GM23338 (cell line): ENCODE data around the gene ELOB. TPM values are rescaled to one million over a fixed set of nuclear protein-coding genes. Genes with fewer than 3 reads are reported as not detected.

Experiments
- ATAC-seq: fragments of 200-7000 bp; cut with Tn5 transposase; 3 replicates; pipeline ENCODE4 v1.9.1; 2020
- DNase-seq: peaks from one replicate; pipeline ENCODE4 v3.0.0-alpha.2; 2015; ENCODE audit warnings: low spot score
- H2AFZ ChIP-seq: fragments of 200-600 bp; sonication (generic); 2 replicates; pipeline ENCODE4 v1.8.0; 2016; ENCODE audit warnings: antibody characterized with exemption, mild to moderate bottlenecking, moderate library complexity
- H3F3A ChIP-seq: fragments of 200-600 bp; sonication (generic); replicated peaks from 2 replicates; pipeline ENCODE4 v1.8.0; 2017; ENCODE audit warnings: antibody characterized with exemption, mixed run types, low read depth
- H3K27ac ChIP-seq: fragments of 200-600 bp; sonication (generic); 2 replicates; pipeline ENCODE4 v1.6.1; 2016; ENCODE audit warnings: low read depth
- H3K27me3 ChIP-seq: fragments of 200-600 bp; sonication (generic); 2 replicates; pipeline ENCODE4 v1.8.0; 2016; ENCODE audit warnings: mild to moderate bottlenecking, mixed run types, moderate library complexity; ENCODE audit not compliant: insufficient read depth
- H3K36me3 ChIP-seq: fragments of 200-600 bp; sonication (generic); 2 replicates; pipeline ENCODE4 v1.8.0; 2016; ENCODE audit warnings: mild to moderate bottlenecking; ENCODE audit not compliant: insufficient read depth
- H3K4me1 ChIP-seq: fragments of 200-600 bp; sonication (generic); 2 replicates; pipeline ENCODE4 v1.8.0; 2016; ENCODE audit warnings: mild to moderate bottlenecking, moderate library complexity; ENCODE audit not compliant: insufficient read depth
- H3K4me2 ChIP-seq: fragments of 200-600 bp; sonication (generic); 2 replicates; pipeline ENCODE4 v1.7.1; 2017; ENCODE audit warnings: mixed run types
- H3K4me3 ChIP-seq: fragments of 200-600 bp; sonication (generic); 2 replicates; pipeline ENCODE4 v1.6.1; 2016; ENCODE audit warnings: mixed run types
- H3K79me2 ChIP-seq: fragments of 200-600 bp; sonication (generic); replicated peaks from 2 replicates; pipeline ENCODE4 v1.8.0; 2017; ENCODE audit warnings: mild to moderate bottlenecking; ENCODE audit not compliant: insufficient read depth
- H3K9me2 ChIP-seq: fragments of 200-600 bp; sonication (generic); 2 replicates; pipeline ENCODE4 v1.8.0; 2017; ENCODE audit not compliant: insufficient read depth
- H4K20me1 ChIP-seq: fragments of 200-600 bp; sonication (generic); replicated peaks from 2 replicates; pipeline ENCODE4 v1.8.0; 2017; ENCODE audit warnings: mild to moderate bottlenecking; ENCODE audit not compliant: insufficient read depth
- H3K27ac Mint-ChIP-seq: 2 replicates; pipeline ENCODE4 v1.8.0; 2020; ENCODE audit warnings: inconsistent platforms, mild to moderate bottlenecking, moderate library complexity, mixed read lengths
- H3K27me3 Mint-ChIP-seq: 3 replicates; pipeline ENCODE4 v1.8.0; 2022; ENCODE audit warnings: low read depth, mild to moderate bottlenecking, moderate library complexity, mixed read lengths, inconsistent platforms; ENCODE audit not compliant: insufficient read depth, poor library complexity
- H3K36me3 Mint-ChIP-seq: 3 replicates; pipeline ENCODE4 v1.8.0; 2021; ENCODE audit warnings: low read depth, mild to moderate bottlenecking, inconsistent platforms, moderate library complexity, mixed read lengths
- H3K4me1 Mint-ChIP-seq: 3 replicates; pipeline ENCODE4 v1.8.0; 2020; ENCODE audit warnings: mild to moderate bottlenecking, inconsistent platforms, mixed read lengths
- H3K4me3 Mint-ChIP-seq: 3 replicates; pipeline ENCODE4 v1.8.0; 2021; ENCODE audit warnings: moderate library complexity, mild to moderate bottlenecking, inconsistent platforms, mixed read lengths
- H3K9me3 Mint-ChIP-seq: 3 replicates; pipeline ENCODE4 v1.8.0; 2020; ENCODE audit warnings: moderate library complexity, mild to moderate bottlenecking, inconsistent platforms, mixed read lengths
- CREB1 ChIP-seq: fragments of 250-450 bp; sonication (Bioruptor Pico); IDR thresholded peaks from 2 replicates; pipeline ENCODE4 v1.5.0; 2020; ENCODE audit warnings: low read depth, mild to moderate bottlenecking, moderate library complexity
- CTCF ChIP-seq, 2 experiments: fragments of 200-600 bp in 1 of 2; sonication (generic) in 1 of 2; conservative IDR thresholded peaks; 2 replicates each; pipeline versions ENCODE4 v1.5.1 to v1.6.1; 2016 to 2017; ENCODE audit warnings: antibody characterized with exemption in 2 of 2, low read depth in 2 of 2, mild to moderate bottlenecking in 2 of 2, moderate library complexity in 1 of 2
- EZH2 ChIP-seq: fragments of 200-600 bp; sonication (generic); IDR thresholded peaks from one replicate; pipeline ENCODE4 v1.8.0; 2017; ENCODE audit warnings: antibody characterized with exemption, mild to moderate bottlenecking, low read depth; ENCODE audit not compliant: unreplicated experiment
- EZH2phosphoT487 ChIP-seq: fragments of 200-600 bp; sonication (generic); IDR thresholded peaks from one replicate; pipeline ENCODE4 v1.8.1; 2018; ENCODE audit warnings: antibody characterized with exemption; ENCODE audit not compliant: unreplicated experiment
- JUNB ChIP-seq: IDR thresholded peaks from one replicate; pipeline ENCODE4 v1.6.1; 2016; ENCODE audit warnings: antibody characterized with exemption; ENCODE audit not compliant: unreplicated experiment
- NANOG ChIP-seq: IDR thresholded peaks from 2 replicates; pipeline ENCODE4 v1.6.1; 2016; ENCODE audit warnings: antibody characterized with exemption, borderline replicate concordance
- POLR2AphosphoS5 ChIP-seq: IDR thresholded peaks from 2 replicates; pipeline ENCODE4 v1.6.1; 2016; ENCODE audit warnings: antibody characterized with exemption, low read depth
- REST ChIP-seq: IDR thresholded peaks from one replicate; pipeline ENCODE4 v1.6.1; 2018; ENCODE audit warnings: antibody characterized with exemption; ENCODE audit not compliant: unreplicated experiment
- STAT1 ChIP-seq: IDR thresholded peaks from one replicate; pipeline ENCODE4 v1.6.1; 2016; ENCODE audit warnings: antibody characterized with exemption; ENCODE audit not compliant: unreplicated experiment
- ZNF114 ChIP-seq: fragments of 250-450 bp; sonication (Bioruptor Pico); IDR thresholded peaks from 2 replicates; pipeline ENCODE4 v1.5.0; 2020; ENCODE audit warnings: mild to moderate bottlenecking, moderate library complexity
- ZNF331 ChIP-seq: fragments of 250-450 bp; sonication (Bioruptor Pico); IDR thresholded peaks from 2 replicates; pipeline ENCODE4 v1.5.0; 2020; ENCODE audit warnings: low read depth, mild to moderate bottlenecking, moderate library complexity
- ZNF462 ChIP-seq: fragments of 250-450 bp; sonication (Bioruptor Pico); IDR thresholded peaks from 2 replicates; pipeline ENCODE4 v1.5.0; 2020; ENCODE audit warnings: mild to moderate bottlenecking, moderate library complexity
- polyA plus RNA-seq: library from polyadenylated mRNA; unstranded; fragments of >200 nt; fragmentation: Nextera tagmentation; extraction: Ambion mirVana; gene quantifications from 2 replicates; pipeline ENCODE4 v1.2.1, GENCODE V29; 2016
- total RNA-seq: library from RNA; depleted of rRNA; stranded (reverse); fragments of >200 nt; shearing (Covaris generic); gene quantifications from 2 replicates; pipeline ENCODE4 v1.2.3, GENCODE V29; 2014
- TF ChIP-seq, protein P1 (sequence below): IDR thresholded peaks from 2 replicates; pipeline ENCODE4 v1.6.1; 2016; ENCODE audit warnings: antibody characterized with exemption

Gene ELOB
- total and polyA plus RNA-seq, 2 experiments from 2014 or later, result 278 to 756 TPM

DNA sequence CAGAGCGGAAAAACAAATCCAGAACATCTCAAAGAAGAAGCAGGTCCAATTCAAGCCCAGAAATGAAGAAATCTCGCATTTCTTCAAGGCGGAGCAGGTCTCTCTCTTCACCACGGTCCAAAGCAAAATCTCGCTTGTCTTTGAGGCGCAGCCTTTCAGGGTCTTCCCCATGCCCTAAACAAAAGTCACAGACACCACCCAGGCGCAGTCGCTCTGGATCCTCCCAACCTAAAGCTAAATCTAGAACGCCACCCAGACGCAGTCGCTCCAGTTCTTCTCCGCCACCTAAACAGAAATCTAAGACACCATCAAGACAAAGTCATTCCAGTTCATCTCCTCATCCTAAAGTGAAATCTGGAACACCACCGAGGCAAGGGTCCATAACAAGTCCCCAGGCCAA lies 14.4 kb downstream of the ELOB start:
- Mint-ChIP-seq H3K27ac (no peak overlapping the region), H3K4me1 (peaks cover 4% of the 10 kb centered on the region), H3K9me3 (peaks cover 59% of the 10 kb centered on the region), H3K4me3 (no peak overlapping the region; the same call in 2 of the 3 replicates), H3K27me3 (peaks cover 50% of the 10 kb centered on the region), H3K36me3 (peaks cover 100% of the 10 kb centered on the region)
- no peak overlapping the region for H3K4me2 ChIP-seq
- H3F3A ChIP-seq, result peaks cover 74% of the 10 kb centered on the region
- DNase-seq (no peak), ATAC-seq (no peak)
- no peak overlapping the region for H3K27ac ChIP-seq
- peaks cover 97% of the 10 kb centered on the region for H3K36me3 ChIP-seq
- peaks cover 39% of the 10 kb centered on the region for H3K9me2 ChIP-seq
- H3K4me1 ChIP-seq, result no peaks in the 10 kb centered on the region
- peaks cover 97% of the 10 kb centered on the region for H3K79me2 ChIP-seq
- peaks cover 9% of the 10 kb centered on the region for H3K27me3 ChIP-seq
- peaks cover 35% of the 10 kb centered on the region for H4K20me1 ChIP-seq
- TF ChIP-seq JUNB, result no peak
- no peak for TF ChIP-seq ZNF462 (CRISPR knock-in tag)
- no peak for TF ChIP-seq ZNF114 (CRISPR knock-in tag)
- TF ChIP-seq REST, result no peak
- TF ChIP-seq STAT1, result no peak
- TF ChIP-seq ZNF331 (CRISPR knock-in tag), result no peak
- no peak for TF ChIP-seq NANOG
- TF ChIP-seq EZH2phosphoT487, result no peak
- TF ChIP-seq EZH2, result no peak
- TF ChIP-seq, protein P1, sequence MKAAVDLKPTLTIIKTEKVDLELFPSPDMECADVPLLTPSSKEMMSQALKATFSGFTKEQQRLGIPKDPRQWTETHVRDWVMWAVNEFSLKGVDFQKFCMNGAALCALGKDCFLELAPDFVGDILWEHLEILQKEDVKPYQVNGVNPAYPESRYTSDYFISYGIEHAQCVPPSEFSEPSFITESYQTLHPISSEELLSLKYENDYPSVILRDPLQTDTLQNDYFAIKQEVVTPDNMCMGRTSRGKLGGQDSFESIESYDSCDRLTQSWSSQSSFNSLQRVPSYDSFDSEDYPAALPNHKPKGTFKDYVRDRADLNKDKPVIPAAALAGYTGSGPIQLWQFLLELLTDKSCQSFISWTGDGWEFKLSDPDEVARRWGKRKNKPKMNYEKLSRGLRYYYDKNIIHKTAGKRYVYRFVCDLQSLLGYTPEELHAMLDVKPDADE, result no peak
- TF ChIP-seq CREB1 (CRISPR knock-in tag), result no peak
- no peak for TF ChIP-seq POLR2AphosphoS5
- no peak for TF ChIP-seq CTCF (conservative IDR thresholded peaks at IDR 0.05; ENCODE audit: low read depth in 2 of 2)
- no peak overlapping the region for H3K4me3 ChIP-seq
- H2AFZ ChIP-seq, result no peak overlapping the region
